ENCODE measurements around the gene THBS1.

Gene THBS1

DNA sequence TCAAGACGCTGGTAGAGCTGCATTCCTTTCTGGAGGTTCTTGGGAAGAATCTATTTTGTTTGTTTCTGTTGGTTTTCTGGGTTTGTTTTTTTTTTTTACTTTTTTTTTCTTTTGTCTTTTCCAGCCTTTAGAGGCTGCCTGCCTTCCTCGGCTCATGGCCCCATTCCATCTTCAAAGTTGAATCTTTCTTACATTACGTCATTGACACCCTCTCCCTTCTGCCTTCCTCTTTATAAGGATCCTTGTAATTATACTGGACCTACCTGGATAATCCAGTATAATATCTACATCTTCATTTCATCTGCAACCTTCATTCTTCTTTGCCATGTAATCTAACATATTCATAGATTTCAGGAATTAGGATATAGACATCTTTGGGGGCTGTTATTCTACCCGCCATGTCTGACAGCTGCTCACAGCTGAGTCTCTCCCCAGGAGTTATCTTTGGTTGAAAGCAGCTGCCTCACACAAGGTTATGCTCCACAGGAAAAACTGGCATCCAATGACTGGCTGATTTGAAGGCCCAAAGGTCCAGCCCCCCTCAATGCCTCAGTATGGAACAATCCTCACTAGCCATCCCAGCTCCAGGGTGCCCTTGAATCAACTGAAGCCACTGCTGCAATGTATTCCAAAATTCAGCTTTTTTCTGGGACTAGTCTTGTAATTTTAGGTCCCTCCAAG is 38.4 kb upstream of the THBS1 start:
- TF ChIP-seq ZNF70 (CRISPR knock-in tag; IDR thresholded peaks at IDR 0.05): no peak
- ATAC-seq: no peak

DNA sequence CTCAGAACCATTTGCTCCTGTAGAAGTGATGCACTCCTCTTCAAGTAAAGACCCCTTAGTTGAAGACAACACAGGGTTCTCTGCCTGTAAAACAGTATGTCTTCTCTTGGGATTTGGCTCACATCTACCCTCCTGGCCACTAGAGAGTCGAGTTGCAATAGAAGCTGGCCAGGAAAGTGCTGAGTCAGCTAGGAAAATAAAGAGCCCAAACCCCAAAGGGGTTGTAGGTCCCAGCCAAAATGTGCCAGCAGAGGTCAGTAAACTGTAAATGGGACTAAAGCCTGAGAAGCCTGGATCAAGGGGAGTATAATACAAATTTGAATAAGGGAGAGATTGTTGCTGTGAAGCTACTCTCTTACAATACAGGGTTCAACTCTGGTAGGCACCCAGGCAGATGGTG is 37.2 kb upstream of the THBS1 start:
- TF ChIP-seq ZNF70 (CRISPR knock-in tag; IDR thresholded peaks at IDR 0.05): no peak
- no peak for TF ChIP-seq CSDC2 (CRISPR knock-in tag; IDR thresholded peaks at IDR 0.05)
- no peak for TF ChIP-seq ZNF8 (CRISPR knock-in tag; IDR thresholded peaks at IDR 0.05)
- TF ChIP-seq, protein P1, sequence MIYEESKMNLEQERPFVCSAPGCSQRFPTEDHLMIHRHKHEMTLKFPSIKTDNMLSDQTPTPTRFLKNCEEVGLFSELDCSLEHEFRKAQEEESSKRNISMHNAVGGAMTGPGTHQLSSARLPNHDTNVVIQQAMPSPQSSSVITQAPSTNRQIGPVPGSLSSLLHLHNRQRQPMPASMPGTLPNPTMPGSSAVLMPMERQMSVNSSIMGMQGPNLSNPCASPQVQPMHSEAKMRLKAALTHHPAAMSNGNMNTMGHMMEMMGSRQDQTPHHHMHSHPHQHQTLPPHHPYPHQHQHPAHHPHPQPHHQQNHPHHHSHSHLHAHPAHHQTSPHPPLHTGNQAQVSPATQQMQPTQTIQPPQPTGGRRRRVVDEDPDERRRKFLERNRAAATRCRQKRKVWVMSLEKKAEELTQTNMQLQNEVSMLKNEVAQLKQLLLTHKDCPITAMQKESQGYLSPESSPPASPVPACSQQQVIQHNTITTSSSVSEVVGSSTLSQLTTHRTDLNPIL (CRISPR knock-in tag; IDR thresholded peaks at IDR 0.05; ENCODE audit: low read depth): no peak
- TF ChIP-seq, protein P2, sequence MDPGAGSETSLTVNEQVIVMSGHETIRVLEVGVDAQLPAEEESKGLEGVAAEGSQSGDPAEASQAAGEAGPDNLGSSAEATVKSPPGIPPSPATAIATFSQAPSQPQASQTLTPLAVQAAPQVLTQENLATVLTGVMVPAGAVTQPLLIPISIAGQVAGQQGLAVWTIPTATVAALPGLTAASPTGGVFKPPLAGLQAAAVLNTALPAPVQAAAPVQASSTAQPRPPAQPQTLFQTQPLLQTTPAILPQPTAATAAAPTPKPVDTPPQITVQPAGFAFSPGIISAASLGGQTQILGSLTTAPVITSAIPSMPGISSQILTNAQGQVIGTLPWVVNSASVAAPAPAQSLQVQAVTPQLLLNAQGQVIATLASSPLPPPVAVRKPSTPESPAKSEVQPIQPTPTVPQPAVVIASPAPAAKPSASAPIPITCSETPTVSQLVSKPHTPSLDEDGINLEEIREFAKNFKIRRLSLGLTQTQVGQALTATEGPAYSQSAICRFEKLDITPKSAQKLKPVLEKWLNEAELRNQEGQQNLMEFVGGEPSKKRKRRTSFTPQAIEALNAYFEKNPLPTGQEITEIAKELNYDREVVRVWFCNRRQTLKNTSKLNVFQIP (CRISPR knock-in tag; IDR thresholded peaks at IDR 0.05; ENCODE audit: borderline replicate concordance, low read depth): no peak
- TF ChIP-seq, protein P3, sequence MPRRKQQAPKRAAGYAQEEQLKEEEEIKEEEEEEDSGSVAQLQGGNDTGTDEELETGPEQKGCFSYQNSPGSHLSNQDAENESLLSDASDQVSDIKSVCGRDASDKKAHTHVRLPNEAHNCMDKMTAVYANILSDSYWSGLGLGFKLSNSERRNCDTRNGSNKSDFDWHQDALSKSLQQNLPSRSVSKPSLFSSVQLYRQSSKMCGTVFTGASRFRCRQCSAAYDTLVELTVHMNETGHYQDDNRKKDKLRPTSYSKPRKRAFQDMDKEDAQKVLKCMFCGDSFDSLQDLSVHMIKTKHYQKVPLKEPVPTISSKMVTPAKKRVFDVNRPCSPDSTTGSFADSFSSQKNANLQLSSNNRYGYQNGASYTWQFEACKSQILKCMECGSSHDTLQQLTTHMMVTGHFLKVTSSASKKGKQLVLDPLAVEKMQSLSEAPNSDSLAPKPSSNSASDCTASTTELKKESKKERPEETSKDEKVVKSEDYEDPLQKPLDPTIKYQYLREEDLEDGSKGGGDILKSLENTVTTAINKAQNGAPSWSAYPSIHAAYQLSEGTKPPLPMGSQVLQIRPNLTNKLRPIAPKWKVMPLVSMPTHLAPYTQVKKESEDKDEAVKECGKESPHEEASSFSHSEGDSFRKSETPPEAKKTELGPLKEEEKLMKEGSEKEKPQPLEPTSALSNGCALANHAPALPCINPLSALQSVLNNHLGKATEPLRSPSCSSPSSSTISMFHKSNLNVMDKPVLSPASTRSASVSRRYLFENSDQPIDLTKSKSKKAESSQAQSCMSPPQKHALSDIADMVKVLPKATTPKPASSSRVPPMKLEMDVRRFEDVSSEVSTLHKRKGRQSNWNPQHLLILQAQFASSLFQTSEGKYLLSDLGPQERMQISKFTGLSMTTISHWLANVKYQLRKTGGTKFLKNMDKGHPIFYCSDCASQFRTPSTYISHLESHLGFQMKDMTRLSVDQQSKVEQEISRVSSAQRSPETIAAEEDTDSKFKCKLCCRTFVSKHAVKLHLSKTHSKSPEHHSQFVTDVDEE (CRISPR knock-in tag; IDR thresholded peaks at IDR 0.05): no peak
- TF ChIP-seq, protein P4, sequence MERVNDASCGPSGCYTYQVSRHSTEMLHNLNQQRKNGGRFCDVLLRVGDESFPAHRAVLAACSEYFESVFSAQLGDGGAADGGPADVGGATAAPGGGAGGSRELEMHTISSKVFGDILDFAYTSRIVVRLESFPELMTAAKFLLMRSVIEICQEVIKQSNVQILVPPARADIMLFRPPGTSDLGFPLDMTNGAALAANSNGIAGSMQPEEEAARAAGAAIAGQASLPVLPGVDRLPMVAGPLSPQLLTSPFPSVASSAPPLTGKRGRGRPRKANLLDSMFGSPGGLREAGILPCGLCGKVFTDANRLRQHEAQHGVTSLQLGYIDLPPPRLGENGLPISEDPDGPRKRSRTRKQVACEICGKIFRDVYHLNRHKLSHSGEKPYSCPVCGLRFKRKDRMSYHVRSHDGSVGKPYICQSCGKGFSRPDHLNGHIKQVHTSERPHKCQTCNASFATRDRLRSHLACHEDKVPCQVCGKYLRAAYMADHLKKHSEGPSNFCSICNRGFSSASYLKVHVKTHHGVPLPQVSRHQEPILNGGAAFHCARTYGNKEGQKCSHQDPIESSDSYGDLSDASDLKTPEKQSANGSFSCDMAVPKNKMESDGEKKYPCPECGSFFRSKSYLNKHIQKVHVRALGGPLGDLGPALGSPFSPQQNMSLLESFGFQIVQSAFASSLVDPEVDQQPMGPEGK (CRISPR knock-in tag; IDR thresholded peaks at IDR 0.05; ENCODE audit: borderline replicate concordance): no peak
- no peak for TF ChIP-seq ESRRG (CRISPR knock-in tag; IDR thresholded peaks at IDR 0.05)
- TF ChIP-seq, protein P5, sequence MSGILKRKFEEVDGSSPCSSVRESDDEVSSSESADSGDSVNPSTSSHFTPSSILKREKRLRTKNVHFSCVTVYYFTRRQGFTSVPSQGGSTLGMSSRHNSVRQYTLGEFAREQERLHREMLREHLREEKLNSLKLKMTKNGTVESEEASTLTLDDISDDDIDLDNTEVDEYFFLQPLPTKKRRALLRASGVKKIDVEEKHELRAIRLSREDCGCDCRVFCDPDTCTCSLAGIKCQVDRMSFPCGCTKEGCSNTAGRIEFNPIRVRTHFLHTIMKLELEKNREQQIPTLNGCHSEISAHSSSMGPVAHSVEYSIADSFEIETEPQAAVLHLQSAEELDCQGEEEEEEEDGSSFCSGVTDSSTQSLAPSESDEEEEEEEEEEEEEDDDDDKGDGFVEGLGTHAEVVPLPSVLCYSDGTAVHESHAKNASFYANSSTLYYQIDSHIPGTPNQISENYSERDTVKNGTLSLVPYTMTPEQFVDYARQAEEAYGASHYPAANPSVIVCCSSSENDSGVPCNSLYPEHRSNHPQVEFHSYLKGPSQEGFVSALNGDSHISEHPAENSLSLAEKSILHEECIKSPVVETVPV (CRISPR knock-in tag; IDR thresholded peaks at IDR 0.05): no peak
- no peak for TF ChIP-seq PPARA (CRISPR knock-in tag; IDR thresholded peaks at IDR 0.05; ENCODE audit: borderline replicate concordance)
- ATAC-seq: no peak

DNA sequence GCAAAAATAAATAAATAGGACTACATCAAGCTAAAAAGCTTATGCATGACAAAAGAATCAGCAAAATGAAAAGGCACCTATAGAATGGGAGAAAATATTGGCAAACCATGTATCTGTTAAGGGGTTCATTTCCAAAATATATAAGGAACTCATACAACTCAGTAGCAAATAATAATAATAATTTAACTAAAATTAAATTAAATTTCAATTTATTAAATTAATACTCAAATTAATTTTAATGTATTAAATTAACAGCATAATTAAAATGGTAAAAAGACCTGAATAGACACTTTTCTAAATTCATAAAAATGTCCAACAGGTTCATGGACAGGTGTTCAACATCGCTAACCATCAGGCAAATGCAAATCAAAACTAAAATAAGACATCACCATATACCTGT is 34.0 kb upstream of the THBS1 start:
- no peak for ATAC-seq
- TF ChIP-seq, protein P2 (CRISPR knock-in tag; IDR thresholded peaks at IDR 0.05; ENCODE audit: borderline replicate concordance, low read depth): no peak
- TF ChIP-seq CSDC2 (CRISPR knock-in tag; IDR thresholded peaks at IDR 0.05): no peak
- no peak for TF ChIP-seq GLIS3 (CRISPR knock-in tag; IDR thresholded peaks at IDR 0.05)

DNA sequence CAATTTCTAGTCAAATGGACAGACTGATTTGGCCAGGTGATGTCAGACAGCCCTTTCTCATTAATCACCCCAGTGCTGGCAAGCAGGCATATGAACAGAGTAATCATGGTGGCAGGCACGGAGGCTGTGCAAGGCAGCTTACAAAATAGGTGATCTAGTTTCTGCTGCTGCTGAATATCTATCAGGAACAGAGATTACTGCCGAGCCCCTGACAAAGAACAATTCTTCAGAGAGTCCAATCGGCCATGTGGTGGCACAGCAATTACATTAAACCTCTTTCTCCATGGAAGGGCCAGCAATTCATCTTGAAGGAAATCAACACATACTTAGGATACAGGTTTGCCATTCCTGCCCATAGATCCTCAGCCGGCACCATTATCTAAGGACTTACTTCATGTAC is 32.3 kb upstream of the THBS1 start:
- no peak for ATAC-seq
- TF ChIP-seq TOX (CRISPR knock-in tag; IDR thresholded peaks at IDR 0.05; ENCODE audit: borderline replicate concordance): no peak
- TF ChIP-seq ZFP30 (CRISPR knock-in tag; IDR thresholded peaks at IDR 0.05): no peak
- no peak for TF ChIP-seq OSR1 (CRISPR knock-in tag; IDR thresholded peaks at IDR 0.05)
- TF ChIP-seq ZNF70 (CRISPR knock-in tag; IDR thresholded peaks at IDR 0.05): no peak
- no peak for TF ChIP-seq ESRRG (CRISPR knock-in tag; IDR thresholded peaks at IDR 0.05)
- TF ChIP-seq ARNTL (CRISPR knock-in tag; IDR thresholded peaks at IDR 0.05; ENCODE audit: borderline replicate concordance, low read depth): no peak
- no peak for TF ChIP-seq ZC3H10 (CRISPR knock-in tag; IDR thresholded peaks at IDR 0.05)
- TF ChIP-seq, protein P2 (CRISPR knock-in tag; IDR thresholded peaks at IDR 0.05; ENCODE audit: borderline replicate concordance, low read depth): no peak
- no peak for TF ChIP-seq CSDC2 (CRISPR knock-in tag; IDR thresholded peaks at IDR 0.05)
- no peak for TF ChIP-seq BACH2 (CRISPR knock-in tag; IDR thresholded peaks at IDR 0.05; ENCODE audit: borderline replicate concordance)
- TF ChIP-seq, protein P4 (CRISPR knock-in tag; IDR thresholded peaks at IDR 0.05; ENCODE audit: borderline replicate concordance): no peak

Measured in SK-N-SH treated with all-trans-retinoic acid at 6 μM for 48 hours (cell line).